IPS-15b (cell line): Measurements from ENCODE around the gene IMPDH1.

Source experiments
- H3K27me3 ChIP-seq: one replicate; pipeline ENCODE4 v1.6.1; 2013; ENCODE audit warnings: low read length; ENCODE audit not compliant: control insufficient read depth, insufficient read depth
- H3K36me3 ChIP-seq: one replicate; pipeline ENCODE4 v1.6.1; 2013; ENCODE audit warnings: low read length; ENCODE audit not compliant: control insufficient read depth, insufficient read depth
- H3K4me1 ChIP-seq: one replicate; pipeline ENCODE4 v1.6.1; 2013; ENCODE audit warnings: mild to moderate bottlenecking, low read length; ENCODE audit not compliant: control insufficient read depth, insufficient read depth
- H3K4me3 ChIP-seq: one replicate; pipeline ENCODE4 v1.5.1; 2013; ENCODE audit warnings: low read depth, low read length
- H3K9ac ChIP-seq: one replicate; pipeline ENCODE4 v1.6.1; 2013; ENCODE audit warnings: low read depth, mild to moderate bottlenecking, low read length
- H3K9me3 ChIP-seq: one replicate; pipeline ENCODE4 v1.6.1; 2013; ENCODE audit warnings: mild to moderate bottlenecking, low read length; ENCODE audit not compliant: control insufficient read depth, insufficient read depth

Gene IMPDH1

GRCh38 chr7:128378637-128379036 is 31.1 kb downstream of the IMPDH1 start:
- H3K4me1 ChIP-seq: no peaks in the 10 kb centered on the region
- no peaks in the 10 kb centered on the region for H3K9me3 ChIP-seq
- H3K27me3 ChIP-seq: peaks cover 6% of the 10 kb centered on the region
- H3K4me3 ChIP-seq: no peak overlapping the region
- H3K9ac ChIP-seq: no peak overlapping the region
- no peaks in the 10 kb centered on the region for H3K36me3 ChIP-seq

DNA sequence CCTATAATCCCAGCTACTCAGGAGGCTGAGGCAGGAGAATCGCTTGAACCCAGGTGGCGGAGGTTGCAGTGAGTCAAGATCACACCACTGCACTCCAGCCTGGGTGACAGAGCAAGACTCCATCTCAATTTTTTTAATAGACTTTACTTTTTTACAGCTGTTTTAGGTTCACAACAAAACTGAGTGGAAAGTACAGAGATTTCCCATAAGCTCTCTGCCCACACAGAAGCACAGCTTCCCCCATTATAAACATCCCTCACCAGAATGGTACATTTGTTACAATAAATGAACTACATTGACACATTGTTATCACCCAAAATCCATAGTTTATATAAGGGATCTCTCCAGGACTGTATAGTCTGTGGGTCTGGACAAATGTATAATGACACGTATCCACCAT is 33.7 kb downstream of the IMPDH1 start:
- Histone ChIP-seq H3K4me3 (no peak overlapping the region), H3K27me3 (peaks cover 6% of the 10 kb centered on the region), H3K36me3 (no peaks in the 10 kb centered on the region), H3K4me1 (no peaks in the 10 kb centered on the region), H3K9me3 (no peaks in the 10 kb centered on the region), H3K9ac (no peak overlapping the region)

- no peak overlapping the region for H3K4me3 ChIP-seq
Measured at GRCh38 chr7:128374041-128374440, 35.7 kb downstream of the IMPDH1 start.

GRCh38 chr7:128373606-128374005 is 36.2 kb downstream of the IMPDH1 start:
- no peaks in the 10 kb centered on the region for H3K9me3 ChIP-seq
- H3K4me3 ChIP-seq: no peak overlapping the region
- peaks cover 6% of the 10 kb centered on the region for H3K27me3 ChIP-seq
- no peaks in the 10 kb centered on the region for H3K4me1 ChIP-seq
- H3K9ac ChIP-seq: no peak overlapping the region
- H3K36me3 ChIP-seq: no peaks in the 10 kb centered on the region

More at GRCh38 chr7:128374041-128374440, 35.7 kb downstream of the IMPDH1 start:
- no peak overlapping the region for H3K9ac ChIP-seq
- peaks cover 6% of the 10 kb centered on the region for H3K27me3 ChIP-seq
- no peaks in the 10 kb centered on the region for H3K36me3 ChIP-seq
- H3K9me3 ChIP-seq: no peaks in the 10 kb centered on the region
- no peaks in the 10 kb centered on the region for H3K4me1 ChIP-seq

DNA sequence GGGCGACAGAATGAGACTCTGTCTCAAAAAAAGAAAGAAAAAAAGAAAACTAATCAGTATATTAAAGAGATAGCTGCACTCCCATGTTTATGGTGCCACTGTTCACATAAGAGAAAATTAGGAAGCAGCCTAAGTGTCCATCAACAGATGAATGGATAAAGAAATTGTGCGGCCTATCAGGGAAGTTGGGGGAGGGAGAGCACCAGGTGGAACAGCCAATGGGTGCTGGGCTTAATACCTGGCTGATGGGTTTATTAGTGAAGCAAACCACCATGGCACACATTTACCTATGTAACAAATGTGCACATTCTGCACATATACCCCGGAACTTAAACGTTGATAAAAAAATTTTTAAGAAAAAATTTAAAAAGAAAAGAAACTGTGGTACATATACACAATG is 39.3 kb downstream of the IMPDH1 start:
- Histone ChIP-seq H3K4me1 (no peaks in the 10 kb centered on the region), H3K36me3 (no peaks in the 10 kb centered on the region), H3K9me3 (no peaks in the 10 kb centered on the region), H3K27me3 (peaks cover 30% of the 10 kb centered on the region), H3K4me3 (no peak overlapping the region), H3K9ac (no peak overlapping the region)

GRCh38 chr7:128366986-128367385 is 42.8 kb downstream of the IMPDH1 start:
- Histone ChIP-seq H3K27me3 (peaks cover 58% of the 10 kb centered on the region), H3K4me3 (no peak overlapping the region), H3K9me3 (no peaks in the 10 kb centered on the region), H3K36me3 (no peaks in the 10 kb centered on the region), H3K4me1 (no peaks in the 10 kb centered on the region), H3K9ac (no peak overlapping the region)

- H3K36me3 ChIP-seq: no peaks in the 10 kb centered on the region
- no peak overlapping the region for H3K9ac ChIP-seq
- no peaks in the 10 kb centered on the region for H3K9me3 ChIP-seq
- H3K4me3 ChIP-seq: no peak overlapping the region
- H3K27me3 ChIP-seq: peaks cover 63% of the 10 kb centered on the region
- no peaks in the 10 kb centered on the region for H3K4me1 ChIP-seq
Measured at GRCh38 chr7:128366300-128366699, 43.5 kb downstream of the IMPDH1 start.

GRCh38 chr7:128365432-128365831 is 44.4 kb downstream of the IMPDH1 start:
- no peaks in the 10 kb centered on the region for H3K36me3 ChIP-seq
- H3K9ac ChIP-seq: no peak overlapping the region
- H3K9me3 ChIP-seq: no peaks in the 10 kb centered on the region
- H3K4me1 ChIP-seq: no peaks in the 10 kb centered on the region
- no peak overlapping the region for H3K4me3 ChIP-seq
- H3K27me3 ChIP-seq: peaks cover 70% of the 10 kb centered on the region

GRCh38 chr7:128364166-128364870 is 45.5 kb downstream of the IMPDH1 start:
- Histone ChIP-seq H3K9me3 (no peaks in the 10 kb centered on the region), H3K9ac (no peak overlapping the region), H3K4me3 (no peak overlapping the region), H3K36me3 (no peaks in the 10 kb centered on the region), H3K4me1 (no peaks in the 10 kb centered on the region), H3K27me3 (peaks cover 82% of the 10 kb centered on the region)

GRCh38 chr7:128363261-128363721 is 46.5 kb downstream of the IMPDH1 start:
- Histone ChIP-seq H3K9ac (no peak overlapping the region), H3K27me3 (peaks cover 92% of the 10 kb centered on the region), H3K36me3 (no peaks in the 10 kb centered on the region), H3K4me1 (no peaks in the 10 kb centered on the region), H3K9me3 (no peaks in the 10 kb centered on the region), H3K4me3 (no peak overlapping the region)

- Histone ChIP-seq H3K9ac (no peak overlapping the region), H3K36me3 (no peaks in the 10 kb centered on the region), H3K9me3 (no peaks in the 10 kb centered on the region), H3K4me1 (no peaks in the 10 kb centered on the region), H3K4me3 (peak overlapping the region; percentile 65), H3K27me3 (peaks cover 96% of the 10 kb centered on the region)
Measured at GRCh38 chr7:128362670-128363069, 47.1 kb downstream of the IMPDH1 start.
